ENCODE results near the gene SOS2.
"Not testable (repeated sequence)": the region's sequence is repeated elsewhere in the genome, so short reads cannot be mapped to it uniquely, and the experiment has no call there.

Gene SOS2

DNA sequence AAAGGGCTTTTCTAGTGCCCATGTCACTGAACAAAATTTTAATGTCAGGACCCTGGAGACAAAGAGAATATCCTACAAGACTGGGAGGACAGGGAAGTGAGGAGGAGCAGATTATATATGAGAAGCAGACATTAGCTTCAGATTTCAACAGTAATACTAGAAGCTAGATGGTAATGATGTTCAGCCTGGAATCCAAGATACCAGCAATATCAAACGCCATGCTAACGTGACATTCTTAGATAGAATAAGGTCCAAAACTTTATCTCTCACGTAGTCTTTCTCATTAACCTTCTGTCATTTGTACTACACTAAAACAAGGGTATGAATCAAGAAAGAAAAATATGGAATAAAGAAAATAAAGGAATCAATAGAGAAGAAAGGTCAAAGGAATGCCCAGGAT, 18.7 kb downstream of the SOS2 start:
- no peak for FAIRE-seq
- DNase-seq (ENCODE audit: insufficient read length, low spot score), result no peak
- TF ChIP-seq, protein P1, sequence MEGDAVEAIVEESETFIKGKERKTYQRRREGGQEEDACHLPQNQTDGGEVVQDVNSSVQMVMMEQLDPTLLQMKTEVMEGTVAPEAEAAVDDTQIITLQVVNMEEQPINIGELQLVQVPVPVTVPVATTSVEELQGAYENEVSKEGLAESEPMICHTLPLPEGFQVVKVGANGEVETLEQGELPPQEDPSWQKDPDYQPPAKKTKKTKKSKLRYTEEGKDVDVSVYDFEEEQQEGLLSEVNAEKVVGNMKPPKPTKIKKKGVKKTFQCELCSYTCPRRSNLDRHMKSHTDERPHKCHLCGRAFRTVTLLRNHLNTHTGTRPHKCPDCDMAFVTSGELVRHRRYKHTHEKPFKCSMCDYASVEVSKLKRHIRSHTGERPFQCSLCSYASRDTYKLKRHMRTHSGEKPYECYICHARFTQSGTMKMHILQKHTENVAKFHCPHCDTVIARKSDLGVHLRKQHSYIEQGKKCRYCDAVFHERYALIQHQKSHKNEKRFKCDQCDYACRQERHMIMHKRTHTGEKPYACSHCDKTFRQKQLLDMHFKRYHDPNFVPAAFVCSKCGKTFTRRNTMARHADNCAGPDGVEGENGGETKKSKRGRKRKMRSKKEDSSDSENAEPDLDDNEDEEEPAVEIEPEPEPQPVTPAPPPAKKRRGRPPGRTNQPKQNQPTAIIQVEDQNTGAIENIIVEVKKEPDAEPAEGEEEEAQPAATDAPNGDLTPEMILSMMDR (IDR thresholded peaks at IDR 0.05; ENCODE audit: insufficient read depth, missing control alignments), result no peak

DNA sequence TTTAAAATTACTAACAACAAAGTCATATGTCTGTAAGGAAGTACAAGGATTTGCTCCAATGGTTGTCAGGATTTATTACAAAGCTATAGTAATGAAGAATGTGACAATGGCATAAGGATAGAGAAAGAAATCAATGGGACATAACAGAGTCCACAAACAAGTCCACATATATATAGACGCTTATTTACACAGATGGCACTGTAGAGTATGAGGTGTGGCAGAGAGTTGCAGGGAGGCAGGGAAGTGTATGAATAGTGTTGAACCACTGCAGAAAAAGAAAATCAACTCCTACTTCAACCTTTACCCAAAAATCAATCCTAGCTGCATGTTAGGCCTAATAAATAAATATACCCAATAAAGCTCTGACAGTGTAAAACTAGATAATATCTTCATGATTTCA, 21.3 kb downstream of the SOS2 start:
- TF ChIP-seq, protein P1 (IDR thresholded peaks at IDR 0.05; ENCODE audit: insufficient read depth, missing control alignments), result no peak
- DNase-seq (ENCODE audit: insufficient read length, low spot score) (no peak), FAIRE-seq (no peak)

DNA sequence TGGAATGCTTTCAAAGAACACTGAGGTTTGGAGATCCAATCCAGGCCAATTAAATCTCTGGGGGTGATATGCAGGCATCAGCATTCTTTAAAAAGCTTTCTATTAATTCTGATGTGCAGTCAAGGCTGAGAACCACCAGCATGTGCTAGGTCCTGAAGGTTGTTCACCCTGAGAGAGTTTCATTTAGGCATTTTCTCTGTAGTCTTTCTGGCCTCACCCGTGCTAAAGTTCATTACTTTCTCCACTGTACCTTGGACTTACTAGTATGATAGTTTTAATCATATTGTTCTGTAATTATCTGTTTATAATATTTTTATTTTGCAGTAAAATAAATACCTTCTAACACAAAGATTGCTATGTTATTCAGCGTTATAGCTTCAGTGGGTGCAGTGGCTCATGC, 32.9 kb downstream of the SOS2 start:
- FAIRE-seq, result no peak

DNA sequence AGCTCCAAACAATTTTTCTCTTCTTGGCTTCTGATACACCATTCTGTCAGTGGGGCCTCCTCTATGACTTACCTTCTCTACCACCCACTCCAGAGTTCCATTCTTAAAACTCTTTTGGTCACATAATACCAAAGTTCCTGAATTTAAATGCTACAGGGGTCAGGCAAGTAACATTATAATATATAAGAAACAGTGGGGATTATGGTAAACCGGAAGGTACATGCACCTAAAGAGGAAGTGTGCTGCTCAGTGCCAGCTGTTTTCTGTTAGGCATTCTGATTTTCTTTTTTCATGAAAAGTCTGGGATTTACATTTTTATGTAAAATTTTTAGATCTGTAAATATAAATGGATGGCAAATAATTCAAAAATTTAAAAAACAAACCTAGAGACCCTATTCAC, 39.9 kb downstream of the SOS2 start:
- no peak for DNase-seq (ENCODE audit: insufficient read length, low spot score)
- TF ChIP-seq, protein P1 (IDR thresholded peaks at IDR 0.05; ENCODE audit: insufficient read depth, missing control alignments), result no peak
- no peak for FAIRE-seq

More for the DNA sequence above, 32.9 kb downstream of the SOS2 start:
- TF ChIP-seq, protein P1 (IDR thresholded peaks at IDR 0.05; ENCODE audit: insufficient read depth, missing control alignments), result no peak
- DNase-seq (ENCODE audit: insufficient read length, low spot score), result no peak

DNA sequence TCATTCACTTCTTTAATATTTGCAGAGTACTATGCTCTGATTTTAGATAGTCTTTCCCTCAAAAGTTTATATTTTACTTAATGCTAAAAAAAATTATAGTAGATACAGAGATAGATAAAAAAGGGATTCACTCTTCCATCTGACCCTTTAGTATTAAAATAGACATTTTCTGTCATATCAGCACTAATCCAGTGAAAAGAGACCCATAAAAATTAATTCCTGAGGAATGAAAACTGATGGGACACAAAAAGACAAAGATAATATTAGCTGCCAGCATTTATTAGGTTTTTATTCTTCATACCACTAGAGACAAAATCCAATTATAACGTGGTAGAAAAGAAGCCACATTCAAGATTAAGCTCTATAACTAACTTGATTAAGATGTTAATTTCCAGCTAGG, 45.3 kb downstream of the SOS2 start:
- DNase-seq (ENCODE audit: insufficient read length, low spot score) (no peak), FAIRE-seq (no peak)
- TF ChIP-seq, protein P1 (IDR thresholded peaks at IDR 0.05; ENCODE audit: insufficient read depth, missing control alignments), result no peak

DNA sequence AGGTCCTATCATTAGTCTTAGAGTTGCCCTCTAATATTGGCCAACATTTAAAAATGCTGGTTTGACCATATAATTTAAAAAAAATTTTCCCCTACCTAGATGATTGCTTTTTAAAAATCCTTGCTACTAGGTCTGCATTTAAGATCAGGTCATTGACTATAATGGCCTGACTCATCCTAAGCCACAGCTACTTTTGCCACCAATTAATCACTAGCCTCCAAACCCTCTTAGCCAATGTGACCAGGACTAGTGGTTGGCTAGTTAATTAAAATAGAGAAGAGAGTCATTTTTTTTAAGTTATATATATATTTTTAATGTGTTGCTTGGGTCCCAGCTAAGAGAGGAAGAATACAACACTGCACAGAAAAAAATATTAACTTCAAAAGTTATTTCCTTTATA, 57.5 kb downstream of the SOS2 start:
- DNase-seq (ENCODE audit: insufficient read length, low spot score) (no peak), FAIRE-seq (no peak)
- TF ChIP-seq, protein P1 (IDR thresholded peaks at IDR 0.05; ENCODE audit: insufficient read depth, missing control alignments), result no peak

DNA sequence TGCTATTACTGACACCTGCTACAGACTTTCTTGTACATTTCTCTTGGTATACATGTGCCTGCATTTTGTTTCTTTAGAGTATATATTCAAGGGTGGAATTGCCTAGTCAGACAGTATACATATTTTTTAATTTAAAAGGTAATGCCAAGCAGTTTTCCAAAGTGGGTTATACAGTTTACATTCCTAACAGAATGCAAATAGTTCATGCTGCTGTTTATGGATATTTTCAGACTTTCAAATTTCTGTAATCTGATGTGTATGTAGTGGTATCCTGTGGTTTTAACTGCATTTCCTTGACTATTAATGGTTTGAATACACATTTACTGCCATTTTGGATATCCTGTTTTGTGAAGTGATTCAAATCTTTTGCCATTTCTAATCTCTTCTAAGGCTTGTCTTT, 59.5 kb downstream of the SOS2 start:
- FAIRE-seq, result no peak
- TF ChIP-seq, protein P1 (IDR thresholded peaks at IDR 0.05; ENCODE audit: insufficient read depth, missing control alignments), result no peak

DNA sequence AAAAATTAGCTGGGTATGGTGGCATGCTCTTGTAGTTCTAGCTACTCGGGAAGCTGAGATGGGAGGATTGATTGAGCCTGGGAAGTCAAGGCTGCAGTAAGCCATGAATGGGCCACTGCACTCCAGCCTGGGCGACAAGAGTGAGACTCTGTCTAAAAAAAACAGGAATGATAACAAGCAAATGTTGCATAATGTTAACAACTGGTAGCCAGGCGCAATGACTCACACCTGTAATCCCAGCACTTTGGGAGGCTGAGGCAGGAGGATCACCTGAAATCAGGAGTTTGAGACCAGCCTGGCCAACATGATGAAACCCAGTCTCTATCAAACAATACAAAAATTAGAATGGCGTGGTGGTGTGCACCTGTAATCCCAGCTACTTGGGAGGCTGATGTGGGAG, 64.0 kb downstream of the SOS2 start:
- FAIRE-seq; DNase-seq (ENCODE audit: insufficient read length, low spot score): not testable (repeated sequence)

More for the DNA sequence above, 59.5 kb downstream of the SOS2 start:
- DNase-seq (ENCODE audit: insufficient read length, low spot score), result no peak

Data from D721Med (cell line).